HG02763 (cell line): ENCODE measurements around the gene ZFYVE9.
"Not testable (repeated sequence)": the region's sequence is repeated elsewhere in the genome, so short reads cannot be mapped to it uniquely, and the experiment has no call there.

Experiments used
- ATAC-seq: cut with Tn5 transposase; IDR thresholded peaks from one replicate; pipeline ENCODE4 v1.9.1; 2021; ENCODE audit warnings: mild to moderate bottlenecking, moderate library complexity; ENCODE audit not compliant: unreplicated experiment

ZFYVE9 gene

GRCh38 chr1:52141513-52142219 lies at the start of gene ZFYVE9:
TSS of gene ZFYVE9 (plus strand) at chr1:52142089. CDS start at chr1:52233207, 91,118 bp downstream.
- ATAC-seq, result peak; percentile 67

GRCh38 chr1:52094300-52094699 lies 47.6 kb upstream of the ZFYVE9 start:
- not testable (repeated sequence) for ATAC-seq

GRCh38 chr1:52096216-52096615 lies 45.7 kb upstream of the ZFYVE9 start:
- no peak for ATAC-seq

- no peak for ATAC-seq
These were observed 43.6 kb upstream of the ZFYVE9 start for GRCh38 chr1:52098139-52098871.

GRCh38 chr1:52102336-52103013 lies 39.4 kb upstream of the ZFYVE9 start:
- ATAC-seq, result no peak

GRCh38 chr1:52111492-52111891 lies 30.4 kb upstream of the ZFYVE9 start:
- ATAC-seq, result no peak

GRCh38 chr1:52112489-52112888 lies 29.4 kb upstream of the ZFYVE9 start:
- ATAC-seq, result no peak

GRCh38 chr1:52119301-52120079 lies 22.4 kb upstream of the ZFYVE9 start:
- ATAC-seq, result no peak

GRCh38 chr1:52122384-52122783 lies 19.5 kb upstream of the ZFYVE9 start:
- no peak for ATAC-seq

- no peak for ATAC-seq
These were observed 18.3 kb upstream of the ZFYVE9 start for GRCh38 chr1:52123622-52124021.

GRCh38 chr1:52125736-52126359 lies 16.0 kb upstream of the ZFYVE9 start:
- ATAC-seq, result no peak

GRCh38 chr1:52127181-52128180 lies 14.4 kb upstream of the ZFYVE9 start:
- no peak for ATAC-seq

- ATAC-seq, result peak; percentile 49
These were observed 1.9 kb upstream of the ZFYVE9 start for GRCh38 chr1:52139817-52140540.

- ATAC-seq, result no peak
These were observed 1.0 kb upstream of the ZFYVE9 start for GRCh38 chr1:52140633-52141512.

GRCh38 chr1:52142220-52143183 lies 613 bp downstream of the ZFYVE9 start:
- ATAC-seq, result peak; percentile 38

- ATAC-seq, result no peak
These were observed 3.2 kb downstream of the ZFYVE9 start for GRCh38 chr1:52145137-52145536.

- ATAC-seq, result not testable (repeated sequence)
These were observed 8.6 kb downstream of the ZFYVE9 start for GRCh38 chr1:52150445-52150844.
